Glomerular visceral epithelial cell (primary cell): Measurements from ENCODE around the gene LRRC41.
"Not testable (repeated sequence)": the region's sequence is repeated elsewhere in the genome, so short reads cannot be mapped to it uniquely, and the experiment has no call there.

Experiments
- DNase-seq: peaks from one replicate; pipeline ENCODE4 v3.0.0-alpha.2; 2016; ENCODE audit errors: extremely low spot score

Gene LRRC41

GRCh38 chr1:46285730-46286477 lies 17.5 kb downstream of the LRRC41 start:
- DNase-seq = no peak

GRCh38 chr1:46284597-46285564 lies 18.5 kb downstream of the LRRC41 start:
- DNase-seq = no peak

GRCh38 chr1:46284058-46284457 lies 19.4 kb downstream of the LRRC41 start:
- DNase-seq = no peak

DNA sequence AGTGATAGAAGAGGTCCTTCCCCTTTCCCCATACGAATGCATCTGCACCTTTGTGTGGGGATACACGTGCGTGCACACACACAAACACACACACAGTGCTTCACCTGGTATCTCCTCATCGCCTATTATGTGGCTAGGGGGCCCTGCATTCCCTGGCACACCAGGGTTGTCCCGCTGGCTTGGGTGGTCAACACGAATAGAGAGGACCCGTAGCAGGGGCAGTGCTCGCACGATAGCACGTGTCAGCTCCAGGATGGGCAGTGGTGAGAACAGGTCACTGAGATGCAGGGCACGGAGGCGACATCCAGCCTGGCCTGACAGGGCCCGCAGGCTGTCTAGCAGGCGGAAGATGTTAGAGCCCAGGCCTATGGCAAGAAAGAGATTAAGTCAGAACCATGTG lies 22.4 kb downstream of the LRRC41 start:
- DNase-seq = no peak

- no peak for DNase-seq
Observed at GRCh38 chr1:46280092-46280491, 23.3 kb downstream of the LRRC41 start.

DNA sequence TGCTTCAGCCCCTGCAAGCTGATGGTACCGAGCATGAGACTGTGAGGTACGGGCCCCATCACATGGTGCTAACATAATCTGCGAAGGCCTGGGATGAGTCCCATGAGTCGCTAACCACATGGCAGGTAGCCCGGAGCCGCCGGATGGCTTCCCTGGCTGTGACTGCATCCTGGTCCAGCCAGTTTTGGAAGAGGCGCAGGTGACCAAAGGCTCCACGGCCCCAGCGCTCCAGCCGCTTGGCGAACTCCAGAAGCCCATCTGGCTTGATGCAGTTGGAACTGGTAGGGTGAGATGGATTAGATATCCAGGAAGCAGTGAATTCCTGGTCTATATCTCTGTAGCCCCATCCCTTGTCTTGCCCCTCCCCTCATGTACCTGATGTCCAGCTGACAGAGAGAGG lies 24.6 kb downstream of the LRRC41 start:
- DNase-seq = peak; percentile 33

DNA sequence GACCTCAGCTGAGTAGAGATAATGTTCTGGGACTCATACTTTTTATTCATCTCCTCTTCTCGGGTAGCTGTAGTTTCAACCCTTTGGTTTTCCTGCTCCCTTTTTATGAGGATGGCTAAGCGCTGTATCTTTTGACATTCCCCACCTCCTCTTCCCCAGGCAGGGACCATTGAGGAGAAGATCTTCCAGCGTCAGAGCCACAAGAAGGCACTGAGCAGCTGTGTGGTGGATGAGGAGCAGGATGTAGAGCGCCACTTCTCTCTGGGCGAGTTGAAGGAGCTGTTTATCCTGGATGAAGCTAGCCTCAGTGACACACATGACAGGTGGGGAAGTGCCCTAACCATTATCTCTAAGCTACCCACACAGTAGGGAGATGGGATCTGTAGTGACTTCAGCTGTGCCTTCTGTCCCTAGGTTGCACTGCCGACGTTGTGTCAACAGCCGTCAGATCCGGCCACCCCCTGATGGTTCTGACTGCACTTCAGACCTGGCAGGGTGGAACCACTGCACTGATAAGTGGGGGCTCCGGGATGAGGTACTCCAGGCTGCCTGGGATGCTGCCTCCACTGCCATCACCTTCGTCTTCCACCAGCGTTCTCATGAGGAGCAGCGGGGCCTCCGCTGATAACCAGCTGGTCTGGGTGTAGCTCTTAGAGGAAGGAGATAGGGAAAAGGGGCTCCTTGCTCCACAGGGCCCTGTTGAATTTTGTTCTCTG lies 25.6 kb downstream of the LRRC41 start:
- no peak for DNase-seq

- DNase-seq = no peak
Observed at GRCh38 chr1:46275030-46275337, 28.4 kb downstream of the LRRC41 start.

DNA sequence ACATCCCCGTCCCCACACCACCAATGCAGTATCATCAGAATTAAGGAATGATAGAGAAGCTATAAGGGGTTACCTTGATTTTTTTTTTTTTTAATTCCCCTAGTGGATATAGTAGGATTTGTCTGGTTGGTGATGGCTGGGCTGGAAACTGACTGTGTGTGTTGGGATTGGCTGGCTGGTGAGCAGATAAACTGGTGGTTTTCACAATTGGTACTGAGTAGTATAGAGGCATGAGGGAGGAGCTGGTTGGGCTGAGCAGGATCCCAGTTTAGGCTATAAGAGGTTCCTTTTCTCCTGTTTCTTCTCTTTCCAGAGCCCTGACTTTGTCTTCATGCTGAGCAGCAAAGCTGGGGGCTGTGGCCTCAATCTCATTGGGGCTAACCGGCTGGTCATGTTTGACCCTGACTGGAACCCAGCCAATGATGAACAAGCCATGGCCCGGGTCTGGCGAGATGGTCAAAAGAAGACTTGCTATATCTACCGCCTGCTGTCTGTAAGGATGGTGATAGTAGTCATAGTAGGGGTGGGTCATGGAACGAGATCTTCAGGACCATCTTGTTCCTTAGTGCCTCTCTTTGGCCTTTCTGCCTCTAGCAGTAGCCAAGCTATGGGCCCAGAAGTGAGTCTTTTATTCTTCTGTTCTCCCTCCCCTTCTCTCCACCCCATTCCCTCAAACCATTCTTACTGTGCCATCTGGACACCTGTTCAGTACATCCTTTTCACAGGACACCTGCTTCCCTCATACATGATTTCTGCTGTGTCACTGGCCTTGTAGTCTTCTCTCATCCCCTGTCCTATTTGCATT lies 29.0 kb downstream of the LRRC41 start:
- no peak for DNase-seq

DNA sequence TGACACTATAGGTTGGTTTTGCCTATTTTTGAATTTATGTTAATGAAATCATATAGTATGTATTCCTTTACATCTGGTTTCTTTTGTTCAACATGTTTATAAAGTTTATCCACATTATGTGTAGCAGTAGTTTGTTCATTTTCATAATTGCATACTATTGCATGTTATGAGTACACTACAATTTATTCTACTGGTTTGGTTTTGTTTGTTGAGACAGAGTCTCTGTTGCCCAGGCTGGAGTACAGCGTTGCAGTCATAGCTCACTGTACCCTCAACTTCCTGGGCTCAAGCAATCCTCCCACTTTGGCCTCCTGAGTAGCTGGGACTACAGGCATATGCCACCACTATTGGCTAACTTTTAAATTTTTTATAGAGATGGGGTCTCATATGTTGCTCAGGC lies 34.8 kb downstream of the LRRC41 start:
- no peak for DNase-seq

DNA sequence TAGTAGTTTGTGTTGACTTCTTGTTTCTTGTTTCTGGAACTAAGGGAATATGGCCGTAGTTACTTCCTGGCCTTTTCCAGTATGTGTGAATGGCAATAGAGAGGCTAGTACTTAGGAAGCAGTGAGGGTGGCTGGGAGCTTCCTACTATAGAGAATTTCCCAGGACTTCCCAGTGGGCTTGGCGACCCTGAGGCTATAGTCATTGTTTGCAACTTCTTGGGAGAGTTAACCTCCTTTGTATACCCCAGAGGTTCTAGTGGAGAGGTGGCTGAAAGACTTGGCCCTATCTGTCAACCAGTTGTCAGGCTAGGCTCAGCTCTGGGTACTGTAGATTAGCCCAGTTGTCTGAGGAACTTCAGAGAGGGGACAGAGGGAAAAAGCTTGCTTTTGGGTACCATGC lies 40.3 kb downstream of the LRRC41 start:
- no peak for DNase-seq

GRCh38 chr1:46262508-46262907 lies 40.9 kb downstream of the LRRC41 start:
- DNase-seq = no peak

GRCh38 chr1:46256523-46256922 lies 46.9 kb downstream of the LRRC41 start:
- no peak for DNase-seq

- peak; percentile 11 for DNase-seq
Observed at GRCh38 chr1:46254668-46255067, 48.7 kb downstream of the LRRC41 start.

DNA sequence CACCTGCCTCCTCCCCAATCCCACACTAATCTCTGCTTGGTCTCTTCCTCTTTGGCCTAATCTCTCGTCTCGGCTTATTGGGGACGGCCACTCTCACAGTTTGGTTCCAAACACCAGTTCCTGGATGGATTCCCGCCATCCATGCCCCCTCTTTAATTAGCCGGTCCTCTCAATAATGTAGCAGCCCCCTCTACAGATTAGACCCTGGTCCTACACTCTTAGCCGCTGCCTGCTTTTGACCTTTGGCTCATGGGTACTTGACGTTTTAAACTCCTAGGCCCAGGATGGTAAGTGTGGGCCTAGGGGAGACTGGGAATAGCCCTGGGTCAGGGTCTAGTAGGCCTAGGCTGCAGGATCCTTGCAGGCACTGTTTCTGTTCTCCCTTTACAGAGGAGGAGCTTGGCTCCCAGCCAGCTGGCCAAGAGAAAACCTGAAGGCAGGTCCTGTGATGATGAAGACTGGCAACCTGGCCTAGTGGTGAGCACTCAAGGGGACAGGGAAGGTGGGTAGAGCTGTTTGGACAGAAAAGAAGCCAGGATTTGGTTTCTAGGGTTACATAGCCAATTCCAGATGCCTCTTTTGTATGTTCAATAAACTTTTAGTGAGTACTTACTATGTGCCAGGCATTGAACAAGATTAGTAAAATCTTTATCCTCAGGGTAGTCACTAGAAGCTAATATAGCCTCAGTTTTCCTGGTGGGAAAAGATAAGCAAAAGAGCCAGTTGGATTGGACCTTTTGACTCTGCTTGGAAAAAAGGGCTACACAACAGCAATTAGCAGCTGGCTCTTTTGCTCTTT lies 55.1 kb downstream of the LRRC41 start:
- DNase-seq = peak; percentile 76

DNA sequence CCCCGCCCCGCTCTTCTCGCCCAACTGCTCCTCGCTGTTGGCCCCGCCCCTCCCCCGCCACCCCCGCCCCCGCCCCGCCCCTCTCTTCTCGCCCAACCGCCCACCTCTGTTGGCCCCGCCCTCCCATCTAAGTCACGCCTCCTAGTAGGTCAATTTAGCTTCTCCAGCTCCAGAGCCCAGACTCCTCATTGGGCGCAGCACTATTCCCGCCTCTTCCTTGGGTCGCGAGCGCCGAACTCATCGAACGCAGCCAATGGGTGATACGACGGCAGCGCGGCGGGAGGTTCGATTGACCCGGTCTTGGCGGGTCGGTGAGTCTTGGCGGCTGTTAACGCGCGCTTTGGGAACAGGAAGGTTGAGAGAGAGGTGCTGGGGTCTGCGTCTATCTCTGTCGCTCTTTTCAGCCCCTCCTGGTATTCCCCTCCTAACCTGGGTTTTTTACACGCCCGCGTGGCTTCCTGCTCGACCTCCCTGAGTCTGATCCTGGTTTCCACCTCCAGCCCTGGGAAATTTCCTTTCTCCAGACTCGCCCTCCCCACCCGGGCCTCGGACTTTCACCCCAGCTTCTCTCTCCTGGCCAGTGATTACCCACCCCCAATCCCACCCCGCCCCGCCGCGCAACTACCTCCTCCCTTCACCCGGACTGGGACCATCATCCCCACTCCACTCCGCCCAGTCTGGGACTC lies 55.8 kb downstream of the LRRC41 start, which contains the start of gene RAD54L:
TSS of gene RAD54L (plus strand) at position 328 of the 686 bp plus-strand sequence. CDS start 643 bp downstream, outside the sequence.
- peak; percentile 99 for DNase-seq

DNA sequence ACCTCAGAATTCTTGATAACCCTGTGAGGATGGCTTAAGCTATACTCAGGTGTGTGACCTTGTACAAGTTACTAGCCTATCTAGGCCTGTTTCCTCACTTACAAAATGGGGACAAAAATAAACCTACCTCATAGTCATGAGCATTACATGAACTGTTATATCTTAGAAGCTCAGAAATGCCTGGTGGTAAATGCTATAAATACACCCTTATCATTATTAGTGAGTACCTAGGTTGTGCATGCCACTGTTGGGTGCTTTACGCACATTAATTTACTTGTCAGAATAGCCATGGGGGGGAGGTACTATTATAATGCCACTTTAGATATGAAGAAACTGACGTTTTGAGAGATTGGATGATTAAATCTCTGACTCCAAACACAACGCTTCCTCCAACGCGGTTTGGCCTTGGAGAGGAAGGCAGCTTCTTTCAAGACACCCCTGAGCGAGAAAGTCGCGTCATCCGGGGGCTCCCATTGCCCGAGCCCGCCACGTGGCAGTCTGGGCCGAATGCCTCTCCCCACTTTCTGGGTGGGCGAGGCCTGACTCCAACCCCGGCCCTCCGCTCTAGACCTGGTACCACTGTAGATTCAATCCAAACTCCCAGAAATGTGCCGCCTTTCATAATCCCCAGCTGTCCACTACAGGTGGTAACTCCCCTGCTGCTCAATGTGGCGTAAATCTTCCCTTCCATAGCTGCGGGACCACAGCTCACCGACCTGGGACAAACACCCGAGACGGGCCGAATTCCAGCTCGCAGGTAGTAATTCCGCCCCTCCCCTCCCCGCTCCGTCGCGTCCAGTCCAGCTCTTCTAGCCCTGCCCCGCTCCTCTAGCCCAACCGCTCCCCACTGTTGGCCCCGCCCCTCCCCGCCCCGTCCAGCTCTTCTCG lies 56.6 kb downstream of the LRRC41 start:
- DNase-seq = no peak

GRCh38 chr1:46246136-46246535 lies 57.3 kb downstream of the LRRC41 start:
- DNase-seq = not testable (repeated sequence)
